PC-9 (cell line): ENCODE measurements around the gene CAPN5.

ENCODE experiments used
- CTCF ChIP-seq: fragments of 200-600 bp; sonication (generic); conservative IDR thresholded peaks from 2 replicates; pipeline ENCODE4 v1.6.1; 2017; ENCODE audit warnings: mixed run types, antibody characterized with exemption, mild to moderate bottlenecking, moderate library complexity
- EZH2 ChIP-seq: fragments of 200-600 bp; sonication (generic); IDR thresholded peaks from 2 replicates; pipeline ENCODE4 v1.8.0; 2017; ENCODE audit warnings: antibody characterized with exemption, low read depth

- TF ChIP-seq CTCF (no peak), EZH2 (no peak)
Measured at GRCh38 chr11:77141034-77141433, 74.3 kb downstream of the CAPN5 start.
